GM12878 (cell line): Measurements from ENCODE around the gene CHID1. TPM values are rescaled to one million over a fixed set of nuclear protein-coding genes. Genes with fewer than 3 reads are reported as not detected.
A peak's percentile ranks its signal among the peaks of the same experiment; 100 is the strongest.

Experiments used
- ATAC-seq: fragments of 200-7000 bp; cut with Tn5 transposase; 3 replicates; pipeline ENCODE4 v1.9.1; 2020; ENCODE audit warnings: mild to moderate bottlenecking, moderate library complexity
- BruUV-seq: library from RNA; stranded (reverse); fragments of 400-500 nt; replicated peaks from 2 replicates; lab custom pipeline; 2021; lab: Mats Ljungman, UMichigan
- CTCF ChIA-PET: fragments of 300-600 bp; sonication (Branson Sonifier 250); formaldehyde crosslinking; extraction: SDS; loops from one replicate; lab custom pipeline; 2021; ENCODE audit warnings: inconsistent platforms; lab: Yijun Ruan, JAX
- POLR2A ChIA-PET: fragments of 350-600 bp; formaldehyde crosslinking; extraction: SDS; loops from one replicate; lab custom pipeline; 2021; ENCODE audit warnings: inconsistent platforms; lab: Charles Lee
- RAD21 ChIA-PET: fragments of 300-600 bp; sonication (Branson Sonifier 250); formaldehyde crosslinking; loops from one replicate; lab custom pipeline; 2023; ENCODE audit warnings: antibody characterized with exemption; ENCODE audit not compliant: unreplicated experiment; lab: Charles Lee
- SMC1A ChIA-PET: fragments of 300-600 bp; sonication (Branson Sonifier 250); formaldehyde crosslinking; loops from one replicate; lab custom pipeline; 2023; ENCODE audit not compliant: unreplicated experiment, uncharacterized antibody; lab: Charles Lee
- DNase-seq: peaks from one replicate; pipeline ENCODE4 v3.0.0-alpha.2; 2011; ENCODE audit warnings: low read depth, low spot score
- FAIRE-seq: peaks from 3 replicates; lab custom pipeline; 2011; peaks lifted over from hg19 to GRCh38; lab: Jason Lieb, UNC
- H2AFZ ChIP-seq: 2 replicates; pipeline ENCODE4 v1.6.0; 2011; ENCODE audit warnings: low read depth, low read length, control low read depth; ENCODE audit not compliant: control insufficient read depth
- H3K27ac ChIP-seq: 2 replicates; pipeline ENCODE4 v1.5.1; 2011; ENCODE audit warnings: control low read depth; ENCODE audit not compliant: control insufficient read depth, insufficient read depth
- H3K27me3 ChIP-seq, 2 experiments: replicated peaks in 1 of 2; 2 replicates each; pipeline versions ENCODE4 v1.6.0 to v1.6.1; 2011; ENCODE audit warnings: low read length in 1 of 2; ENCODE audit not compliant: control insufficient read depth in 2 of 2, insufficient read depth in 2 of 2
- H3K36me3 ChIP-seq, 2 experiments: 2 replicates each; pipeline ENCODE4 v1.5.1; 2011; ENCODE audit warnings: low read length in 1 of 2; ENCODE audit not compliant: control insufficient read depth in 2 of 2, insufficient read depth in 2 of 2
- H3K4me1 ChIP-seq: 2 replicates; pipeline ENCODE4 v1.6.1; 2011; ENCODE audit warnings: mild to moderate bottlenecking, low read length, moderate library complexity, mixed read lengths; ENCODE audit not compliant: control insufficient read depth, insufficient read depth
- H3K4me2 ChIP-seq: 2 replicates; pipeline ENCODE4 v1.6.0; 2011; ENCODE audit warnings: control low read depth; ENCODE audit not compliant: control insufficient read depth, insufficient read depth
- H3K4me3 ChIP-seq: fragments of 200-600 bp; sonication (generic); 2 replicates; pipeline ENCODE4 v1.5.1; 2016
- H3K79me2 ChIP-seq: 2 replicates; pipeline ENCODE4 v1.6.0; 2011; ENCODE audit warnings: low read length; ENCODE audit not compliant: control insufficient read depth, insufficient read depth
- H3K9ac ChIP-seq: 2 replicates; pipeline ENCODE4 v1.8.0; 2011; ENCODE audit warnings: low read length, control low read depth, mixed read lengths; ENCODE audit not compliant: control insufficient read depth, insufficient read depth
- H3K9me3 ChIP-seq: replicated peaks from 3 replicates; pipeline ENCODE4 v1.5.1; 2011; ENCODE audit warnings: mild to moderate bottlenecking, low read length; ENCODE audit not compliant: control insufficient read depth, insufficient read depth
- H4K20me1 ChIP-seq: 2 replicates; pipeline ENCODE4 v1.6.0; 2011; ENCODE audit not compliant: control insufficient read depth, insufficient read depth
- CREB1 ChIP-seq: IDR thresholded peaks from 2 replicates; pipeline ENCODE4 v1.6.1; 2012; ENCODE audit warnings: low read depth, mild to moderate bottlenecking, inconsistent platforms
- EZH2 ChIP-seq: IDR thresholded peaks from 2 replicates; pipeline ENCODE4 v1.6.1; 2012; ENCODE audit warnings: low read depth, mild to moderate bottlenecking, control low read depth, inconsistent platforms, low read length, borderline replicate concordance; ENCODE audit not compliant: control insufficient read depth
- JUNB ChIP-seq: IDR thresholded peaks from 2 replicates; pipeline ENCODE4 v1.6.1; 2016; ENCODE audit warnings: antibody characterized with exemption, mild to moderate bottlenecking
- MTA3 ChIP-seq: IDR thresholded peaks from 2 replicates; pipeline ENCODE4 v1.6.1; 2012; ENCODE audit warnings: low read length, inconsistent platforms, borderline replicate concordance
- MXI1 ChIP-seq: fragments of 150-350 bp; IDR thresholded peaks from 2 replicates; pipeline ENCODE4 v1.6.1; 2011; ENCODE audit warnings: low read depth, mild to moderate bottlenecking, inconsistent platforms, low read length, improper control_type of control experiment
- PAX5 ChIP-seq: IDR thresholded peaks from 2 replicates; pipeline ENCODE4 v1.6.1; 2011; ENCODE audit warnings: low read depth, low read length, borderline replicate concordance
- PKNOX1 ChIP-seq: fragments of 450-650 bp; IDR thresholded peaks from 2 replicates; pipeline ENCODE4 v1.6.1; 2016; ENCODE audit warnings: mild to moderate bottlenecking
- RAD51 ChIP-seq: fragments of 450-650 bp; IDR thresholded peaks from 2 replicates; pipeline ENCODE4 v1.6.1; 2016; ENCODE audit warnings: moderate library complexity, mild to moderate bottlenecking, inconsistent platforms
- RELB ChIP-seq: fragments of 450-650 bp; IDR thresholded peaks from 2 replicates; pipeline ENCODE4 v1.6.1; 2017; ENCODE audit warnings: low read depth, mild to moderate bottlenecking, moderate library complexity
- SIX5 ChIP-seq: IDR thresholded peaks from 2 replicates; pipeline ENCODE4 v1.6.1; 2011; ENCODE audit warnings: mild to moderate bottlenecking, low read depth, low read length, moderate library complexity; ENCODE audit not compliant: severe bottlenecking
- STAT1 ChIP-seq: fragments of 450-650 bp; conservative IDR thresholded peaks from 2 replicates; pipeline ENCODE4 v1.6.1; 2014; ENCODE audit warnings: antibody characterized with exemption, mild to moderate bottlenecking
- ZNF687 ChIP-seq: fragments of 450-650 bp; IDR thresholded peaks from 2 replicates; pipeline ENCODE4 v1.6.1; 2017; ENCODE audit warnings: mild to moderate bottlenecking, moderate library complexity
- WGBS: methylation state at CpG from one replicate; pipeline ENCODE4 v1.1.6; 2016; ENCODE audit warnings: low lambda C conversion rate; ENCODE audit not compliant: insufficient replicate concordance, insufficient coverage; ENCODE audit errors: missing lambda C conversion rate; 5-methylcytosine and 5-hydroxymethylcytosine counted together
- in situ Hi-C: fragments of 300-500 bp; cut with MboI; formaldehyde crosslinking; loops from 9 replicates; pipeline ENCODE4 v1.14.3; 2018; ENCODE audit warnings: mixed read lengths
- intact Hi-C: fragments of 100-400 bp; cut with micrococcal nuclease; formaldehyde crosslinking; loops from one replicate; pipeline ENCODE4 v1.14.2; 2022; ENCODE audit not compliant: unreplicated experiment
- polyA plus RNA-seq, 11 experiments: library from polyadenylated mRNA; depleted of rRNA in 4 of 11; unstranded in 6 of 11; stranded (reverse) in 5 of 11; fragments of >200 nt; fragmentation: Nextera tagmentation in 4 of 11; fragmentation: Illumina TruSeq in 1 of 11; extraction: Ambion mirVana in 4 of 11; extraction: Trizol in 1 of 11; gene quantifications; 1 replicate in 1 of 11; 2 replicates in 10 of 11; pipeline versions ENCODE4 v1.2.1 to v1.2.3, GENCODE V29; 2011 to 2016; ENCODE audit warnings: inconsistent platforms in 2 of 11, missing spikeins in 2 of 11, low read depth in 1 of 11
- total RNA-seq, 4 experiments: library from RNA; depleted of rRNA in 3 of 4; stranded (reverse); fragments of >200 nt in 3 of 4; fragmentation: Illumina TruSeq in 1 of 4; extraction: Trizol in 1 of 4; gene quantifications; 2 replicates each; pipeline versions ENCODE4 v1.2.1 to v1.2.3, GENCODE V29; 2013 to 2021
- TF ChIP-seq, protein P1 (sequence below): fragments of 450-650 bp; IDR thresholded peaks from 2 replicates; pipeline ENCODE4 v1.6.1; 2014; ENCODE audit warnings: mild to moderate bottlenecking
- TF ChIP-seq, protein P2 (sequence below): IDR thresholded peaks from 2 replicates; pipeline ENCODE4 v1.6.1; 2011; ENCODE audit warnings: low read depth, mild to moderate bottlenecking, low read length, moderate library complexity, borderline replicate concordance; ENCODE audit errors: extremely low read depth

The CHID1 gene
- total and polyA plus RNA-seq, 10 of the 15 experiments (the other 5 are each of a cell fraction or from before 2014, with no cell fraction given) = 4.8 to 75.2 (median 30.1) TPM

DNA sequence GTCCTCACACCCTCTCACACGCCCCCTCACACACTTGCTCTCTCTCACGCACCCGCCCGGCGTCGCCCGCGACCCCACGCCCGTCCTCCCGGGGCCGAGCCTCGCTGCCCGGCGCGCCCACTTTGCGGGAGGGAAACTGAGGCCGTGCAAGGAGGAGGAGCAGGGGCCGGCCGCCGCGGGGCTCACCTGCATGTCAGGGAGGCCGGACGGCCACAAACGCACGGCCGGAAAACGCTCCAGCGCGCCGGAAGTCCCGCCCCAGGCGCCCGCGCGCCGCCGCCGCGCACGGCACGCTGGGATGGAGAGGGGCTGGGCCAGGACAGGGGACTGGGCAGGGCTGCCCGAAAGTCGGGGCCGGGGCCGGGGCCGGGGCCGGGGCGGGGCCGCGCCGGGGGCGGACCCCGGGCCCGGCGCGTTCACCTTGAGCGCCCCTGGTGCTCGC lies at the start of gene CHID1 (continued):
- TF ChIP-seq ZNF687 (peak; percentile 29; the same call in 1 of the 2 replicates), MXI1 (peak; percentile 26; the same call in 1 of the 2 replicates), PKNOX1 (peak; percentile 24; the same call in 1 of the 2 replicates), CREB1 (peak; percentile 46; the same call in 1 of the 2 replicates)

DNA sequence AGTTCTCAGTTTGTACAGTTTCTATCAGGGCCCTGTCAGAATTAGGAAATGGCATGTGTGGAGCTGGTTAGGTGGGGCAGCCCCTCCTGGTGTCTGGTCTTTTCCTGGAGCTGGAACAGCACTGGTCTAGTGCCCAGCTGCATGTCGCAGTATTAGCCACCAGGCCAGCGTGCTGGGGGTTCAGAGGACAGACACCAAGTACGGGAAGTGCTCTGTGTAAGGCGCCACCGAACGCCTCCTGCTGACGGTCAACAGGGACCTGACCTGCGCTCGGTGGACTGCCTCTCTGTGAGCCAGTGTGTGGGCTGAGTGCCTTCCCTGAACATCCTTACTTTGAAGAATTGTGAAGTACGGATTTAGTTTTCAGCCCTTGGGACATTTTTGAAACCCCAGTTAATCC lies 49.0 kb upstream of the CHID1 start:
- H3K4me2 ChIP-seq = no peak overlapping the region
- in situ Hi-C loops = no loop called here
- H3K9me3 ChIP-seq = no peaks in the 10 kb centered on the region
- intact Hi-C loops = no loop called here
- ATAC-seq = no peak
- no peak overlapping the region for H2AFZ ChIP-seq
- no peaks in the 10 kb centered on the region for H3K4me1 ChIP-seq
- RAD21 ChIA-PET = no interaction called here
- DNase-seq = no peak
- SMC1A ChIA-PET = no interaction called here
- no TSS peak for BruUV-seq
- WGBS = 89% methylated on average over 10 of the region's 10 CpGs
- no peaks in the 10 kb centered on the region for H3K79me2 ChIP-seq
- H3K9ac ChIP-seq = no peak overlapping the region
- H3K36me3 ChIP-seq = peaks cover 5 to 6% of the 10 kb centered on the region in 2 experiments; a peak in 3 of 4 replicates
- POLR2A ChIA-PET = no interaction called here
- H4K20me1 ChIP-seq = peaks cover 4% of the 10 kb centered on the region; the same call in 1 of the 2 replicates
- H3K27ac ChIP-seq = no peak overlapping the region
- CTCF ChIA-PET = no interaction called here
- no peaks in the 10 kb centered on the region for H3K27me3 ChIP-seq
- H3K4me3 ChIP-seq = no peak overlapping the region
- no peak for FAIRE-seq
- TF ChIP-seq RAD51 (no peak), EZH2 (no peak), MTA3 (no peak), MXI1 (no peak), STAT1 (no peak), SIX5 (no peak), PAX5 (no peak), JUNB (no peak), RELB (no peak)
- TF ChIP-seq, protein P1, sequence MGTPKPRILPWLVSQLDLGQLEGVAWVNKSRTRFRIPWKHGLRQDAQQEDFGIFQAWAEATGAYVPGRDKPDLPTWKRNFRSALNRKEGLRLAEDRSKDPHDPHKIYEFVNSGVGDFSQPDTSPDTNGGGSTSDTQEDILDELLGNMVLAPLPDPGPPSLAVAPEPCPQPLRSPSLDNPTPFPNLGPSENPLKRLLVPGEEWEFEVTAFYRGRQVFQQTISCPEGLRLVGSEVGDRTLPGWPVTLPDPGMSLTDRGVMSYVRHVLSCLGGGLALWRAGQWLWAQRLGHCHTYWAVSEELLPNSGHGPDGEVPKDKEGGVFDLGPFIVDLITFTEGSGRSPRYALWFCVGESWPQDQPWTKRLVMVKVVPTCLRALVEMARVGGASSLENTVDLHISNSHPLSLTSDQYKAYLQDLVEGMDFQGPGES = no peak
- TF ChIP-seq, protein P2, sequence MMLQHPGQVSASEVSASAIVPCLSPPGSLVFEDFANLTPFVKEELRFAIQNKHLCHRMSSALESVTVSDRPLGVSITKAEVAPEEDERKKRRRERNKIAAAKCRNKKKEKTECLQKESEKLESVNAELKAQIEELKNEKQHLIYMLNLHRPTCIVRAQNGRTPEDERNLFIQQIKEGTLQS = no peak
